HEK293 (cell line): ENCODE results near the gene HSD17B4.

ENCODE experiments used
- CTCF ChIA-PET: fragments of 350-600 bp; formaldehyde crosslinking; extraction: SDS; loops from one replicate; lab custom pipeline; 2021; ENCODE audit warnings: antibody characterized with exemption; lab: Yijun Ruan, JAX
- POLR2A ChIA-PET: fragments of 300-600 bp; formaldehyde crosslinking; extraction: SDS; loops from one replicate; lab custom pipeline; 2020; ENCODE audit warnings: antibody characterized with exemption, inconsistent platforms; lab: Yijun Ruan, JAX
- H3K27ac ChIP-seq: fragments of 200-500 bp; sonication (Bioruptor generic); 2 replicates; pipeline ENCODE4 v1.5.1; 2014; ENCODE audit warnings: low read depth, low read length, control low read depth, inconsistent platforms; ENCODE audit errors: extremely low read depth
- H3K36me3 ChIP-seq, 2 experiments: fragments of 200-500 bp in 1 of 2; sonication (Bioruptor generic) in 1 of 2; 1 replicate in 1 of 2; 2 replicates in 1 of 2; pipeline ENCODE4 v1.5.1; 2014 to 2017; ENCODE audit warnings: inconsistent platforms in 2 of 2, low read length in 2 of 2; ENCODE audit not compliant: control insufficient read depth in 2 of 2, insufficient read depth in 1 of 2
- H3K4me1 ChIP-seq: fragments of 200-500 bp; sonication (Bioruptor generic); 2 replicates; pipeline ENCODE4 v1.5.1; 2014; ENCODE audit warnings: mild to moderate bottlenecking, low read length, inconsistent platforms; ENCODE audit not compliant: control insufficient read depth, insufficient read depth
- H3K4me3 ChIP-seq: 2 replicates; pipeline ENCODE4 v1.5.1; 2011; ENCODE audit warnings: low read depth, mild to moderate bottlenecking, control low read depth, low read length, moderate library complexity
- H3K9me3 ChIP-seq: fragments of 200-500 bp; sonication (Bioruptor generic); 2 replicates; pipeline ENCODE4 v1.5.1; 2014; ENCODE audit warnings: low read depth, low read length, inconsistent platforms; ENCODE audit not compliant: control insufficient read depth, insufficient read depth
- CTCF ChIP-seq: fragments of 450-650 bp; formaldehyde crosslinking; IDR thresholded peaks from 2 replicates; pipeline ENCODE4 v1.5.1; 2016; ENCODE audit warnings: missing biosample characterization, missing genetic modification characterization
- GLI2 ChIP-seq: fragments of 450-650 bp; formaldehyde crosslinking; IDR thresholded peaks from 2 replicates; pipeline ENCODE4; 2017; ENCODE audit warnings: missing biosample characterization, missing genetic modification characterization, low read depth, borderline replicate concordance
- HOXC10 ChIP-seq: sonication (generic); formaldehyde crosslinking; IDR thresholded peaks from 2 replicates; pipeline ENCODE4 v1.8.1; 2023; ENCODE audit warnings: mild to moderate bottlenecking, missing genetic modification reagents
- KLF16 ChIP-seq: fragments of 450-650 bp; formaldehyde crosslinking; IDR thresholded peaks from 2 replicates; pipeline ENCODE4 v1.5.1; 2017; ENCODE audit warnings: missing biosample characterization, missing genetic modification characterization
- KLF9 ChIP-seq: fragments of 450-650 bp; formaldehyde crosslinking; IDR thresholded peaks from 2 replicates; pipeline ENCODE4 v1.5.1; 2016; ENCODE audit warnings: missing biosample characterization, missing genetic modification characterization, low read depth
- MYNN ChIP-seq: fragments of 450-650 bp; formaldehyde crosslinking; IDR thresholded peaks from 2 replicates; pipeline ENCODE4 v1.5.1; 2016; ENCODE audit warnings: missing biosample characterization, missing genetic modification characterization, borderline replicate concordance
- PRDM1 ChIP-seq: fragments of 450-650 bp; formaldehyde crosslinking; IDR thresholded peaks from 2 replicates; pipeline ENCODE4; 2016; ENCODE audit warnings: missing biosample characterization, missing genetic modification characterization
- TSHZ1 ChIP-seq: fragments of 450-650 bp; formaldehyde crosslinking; IDR thresholded peaks from 2 replicates; pipeline ENCODE4 v1.5.1; 2016; ENCODE audit warnings: missing biosample characterization, missing genetic modification characterization, borderline replicate concordance
- ZBTB17 ChIP-seq: fragments of 450-650 bp; formaldehyde crosslinking; IDR thresholded peaks from 2 replicates; pipeline ENCODE4 v1.5.1; 2016; ENCODE audit warnings: missing biosample characterization, missing genetic modification characterization
- ZBTB21 ChIP-seq: fragments of 450-650 bp; formaldehyde crosslinking; IDR thresholded peaks from 2 replicates; pipeline ENCODE4 v1.5.1; 2017; ENCODE audit warnings: missing biosample characterization, missing genetic modification characterization
- ZFP41 ChIP-seq: fragments of 450-650 bp; formaldehyde crosslinking; IDR thresholded peaks from 2 replicates; pipeline ENCODE4 v1.5.1; 2016; ENCODE audit warnings: missing biosample characterization, missing genetic modification characterization, borderline replicate concordance
- ZNF112 ChIP-seq: fragments of 450-650 bp; formaldehyde crosslinking; IDR thresholded peaks from 2 replicates; pipeline ENCODE4 v1.5.0; 2017; ENCODE audit warnings: missing biosample characterization, missing genetic modification characterization
- ZNF473 ChIP-seq: fragments of 450-650 bp; formaldehyde crosslinking; IDR thresholded peaks from 2 replicates; pipeline ENCODE4 v1.5.1; 2017; ENCODE audit warnings: missing biosample characterization, missing genetic modification characterization
- ZNF624 ChIP-seq: fragments of 450-650 bp; formaldehyde crosslinking; IDR thresholded peaks from 2 replicates; pipeline ENCODE4 v1.5.1; 2017; ENCODE audit warnings: missing biosample characterization, missing genetic modification characterization
- ZNF654 ChIP-seq: fragments of 450-650 bp; formaldehyde crosslinking; IDR thresholded peaks from 2 replicates; pipeline ENCODE4 v1.5.1; 2016; ENCODE audit warnings: low read depth, missing biosample characterization, missing genetic modification characterization
- ZNF707 ChIP-seq: fragments of 450-650 bp; formaldehyde crosslinking; IDR thresholded peaks from 2 replicates; pipeline ENCODE4 v1.5.1; 2016; ENCODE audit warnings: missing biosample characterization, missing genetic modification characterization
- ZNF768 ChIP-seq: fragments of 450-650 bp; formaldehyde crosslinking; IDR thresholded peaks from 2 replicates; pipeline ENCODE4 v1.5.1; 2018; ENCODE audit warnings: missing biosample characterization, mild to moderate bottlenecking, missing genetic modification characterization
- ZNF777 ChIP-seq: fragments of 450-650 bp; formaldehyde crosslinking; IDR thresholded peaks from 2 replicates; pipeline ENCODE4 v1.5.1; 2017; ENCODE audit warnings: missing biosample characterization, missing genetic modification characterization, borderline replicate concordance
- ZNF791 ChIP-seq: fragments of 450-650 bp; formaldehyde crosslinking; IDR thresholded peaks from 2 replicates; pipeline ENCODE4 v1.5.1; 2016; ENCODE audit warnings: missing biosample characterization, missing genetic modification characterization

HSD17B4 gene

GRCh38 chr5:119470105-119470763 lies 17.9 kb downstream of the HSD17B4 start:
- no peaks in the 10 kb centered on the region for H3K9me3 ChIP-seq
- H3K36me3 ChIP-seq, result peaks cover under 1 to 15% of the 10 kb centered on the region in 2 experiments; a peak in 2 of 3 replicates
- TF ChIP-seq ZFP41 (tag by site-specific recombination), result no peak
- TF ChIP-seq KLF9 (tag by site-specific recombination), result no peak
- TF ChIP-seq TSHZ1, result no peak
- no peak for TF ChIP-seq ZNF777 (tag by site-specific recombination)
- no peak for TF ChIP-seq ZBTB17 (tag by site-specific recombination)
- no peak for TF ChIP-seq ZNF768 (tag by site-specific recombination)
- no peak for TF ChIP-seq MYNN
- TF ChIP-seq GLI2 (tag by site-specific recombination), result no peak
- TF ChIP-seq ZNF112 (tag by site-specific recombination), result no peak
- TF ChIP-seq ZBTB21, result no peak
- no peak for TF ChIP-seq ZNF654 (tag by site-specific recombination)
- TF ChIP-seq ZNF791 (tag by site-specific recombination), result no peak
- TF ChIP-seq ZNF473, result no peak
- TF ChIP-seq ZNF707, result no peak
- TF ChIP-seq, all 188 proteins: peak for 0
- POLR2A ChIA-PET, result no interaction called here
- no peak overlapping the region for H3K4me3 ChIP-seq
- no peak overlapping the region for H3K27ac ChIP-seq
- CTCF ChIA-PET, result interaction anchor here (0.6 to 1.4 kb wide), 7 partner anchors 8 to 1655 kb away, joined by 3 to 5 read pairs (median 3); no protein-coding TSS in a partner anchor
- H3K4me1 ChIP-seq, result no peaks in the 10 kb centered on the region

- H3K4me1 ChIP-seq, result no peaks in the 10 kb centered on the region
- TF ChIP-seq KLF16 (no peak), ZNF654 (tag by site-specific recombination) (peak; percentile 42), HOXC10 (no peak), PRDM1 (tag by site-specific recombination) (peak; percentile 49), CTCF (tag by site-specific recombination) (peak; percentile 40; the same call in 1 of the 2 replicates), ZNF624 (tag by site-specific recombination) (no peak)
- no peaks in the 10 kb centered on the region for H3K9me3 ChIP-seq
- H3K36me3 ChIP-seq, result peaks cover 6 to 15% of the 10 kb centered on the region in 2 experiments
- ChIA-PET POLR2A (no interaction called here), CTCF (interaction anchor here (0.5 to 1.4 kb wide), 10 partner anchors 8 to 1654 kb away, joined by 3 to 5 read pairs (median 3); no protein-coding TSS in a partner anchor)
- no peak overlapping the region for H3K4me3 ChIP-seq
- no peak overlapping the region for H3K27ac ChIP-seq
These were observed 18.7 kb downstream of the HSD17B4 start for GRCh38 chr5:119470851-119471451.
